ENCODE results near the gene PEMT.

GRCh38 chr17:17502741-17503565 is 88.6 kb downstream of the PEMT start:
- no peak for TF ChIP-seq ZFP69B (tag by site-specific recombination; IDR thresholded peaks at IDR 0.05)
- TF ChIP-seq, protein P1, sequence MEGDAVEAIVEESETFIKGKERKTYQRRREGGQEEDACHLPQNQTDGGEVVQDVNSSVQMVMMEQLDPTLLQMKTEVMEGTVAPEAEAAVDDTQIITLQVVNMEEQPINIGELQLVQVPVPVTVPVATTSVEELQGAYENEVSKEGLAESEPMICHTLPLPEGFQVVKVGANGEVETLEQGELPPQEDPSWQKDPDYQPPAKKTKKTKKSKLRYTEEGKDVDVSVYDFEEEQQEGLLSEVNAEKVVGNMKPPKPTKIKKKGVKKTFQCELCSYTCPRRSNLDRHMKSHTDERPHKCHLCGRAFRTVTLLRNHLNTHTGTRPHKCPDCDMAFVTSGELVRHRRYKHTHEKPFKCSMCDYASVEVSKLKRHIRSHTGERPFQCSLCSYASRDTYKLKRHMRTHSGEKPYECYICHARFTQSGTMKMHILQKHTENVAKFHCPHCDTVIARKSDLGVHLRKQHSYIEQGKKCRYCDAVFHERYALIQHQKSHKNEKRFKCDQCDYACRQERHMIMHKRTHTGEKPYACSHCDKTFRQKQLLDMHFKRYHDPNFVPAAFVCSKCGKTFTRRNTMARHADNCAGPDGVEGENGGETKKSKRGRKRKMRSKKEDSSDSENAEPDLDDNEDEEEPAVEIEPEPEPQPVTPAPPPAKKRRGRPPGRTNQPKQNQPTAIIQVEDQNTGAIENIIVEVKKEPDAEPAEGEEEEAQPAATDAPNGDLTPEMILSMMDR (tag by site-specific recombination; IDR thresholded peaks at IDR 0.05), result no peak
- no peak for TF ChIP-seq HOXA7 (CRISPR knock-in tag; IDR thresholded peaks at IDR 0.05; ENCODE audit: borderline replicate concordance)
- no peak for TF ChIP-seq OSR2 (tag by site-specific recombination; IDR thresholded peaks at IDR 0.05)
- no peak for TF ChIP-seq SETDB1 (IDR thresholded peaks at IDR 0.05; ENCODE audit: insufficient read length, low read length)
- no peak for TF ChIP-seq PRDM2 (tag by site-specific recombination; IDR thresholded peaks at IDR 0.05; ENCODE audit: borderline replicate concordance)
- TF ChIP-seq SP2 (tag by site-specific recombination; IDR thresholded peaks at IDR 0.05), result no peak
- TF ChIP-seq HOXC10 (CRISPR knock-in tag; IDR thresholded peaks at IDR 0.05), result no peak
- no peak for TF ChIP-seq OVOL3 (tag by site-specific recombination; IDR thresholded peaks at IDR 0.05)
- TF ChIP-seq ZNF202 (tag by site-specific recombination; IDR thresholded peaks at IDR 0.05; ENCODE audit: borderline replicate concordance), result no peak
- no peak for TF ChIP-seq IKZF3 (tag by site-specific recombination; IDR thresholded peaks at IDR 0.05)
- no peak for TF ChIP-seq MZF1 (tag by site-specific recombination; IDR thresholded peaks at IDR 0.05; ENCODE audit: borderline replicate concordance)

Measured in HEK293 (cell line).